Suprapubic skin (tissue), 4 donors: Measurements from ENCODE around the gene MMP3. TPM values are rescaled to one million over a fixed set of nuclear protein-coding genes. Genes with fewer than 3 reads are reported as not detected.

Experiments used
- DNase-seq, 2 donors: peaks; one replicate each; pipeline ENCODE4 v3.0.0-alpha.2; 2019; ENCODE audit warnings: low spot score in 2 of 2
- H3K27ac ChIP-seq: fragments of 200-600 bp; sonication (generic); one replicate; pipeline ENCODE4 v1.5.1; 2019
- H3K27me3 ChIP-seq: fragments of 200-600 bp; sonication (generic); one replicate; pipeline ENCODE4 v1.5.1; 2019
- H3K36me3 ChIP-seq: fragments of 200-600 bp; sonication (generic); one replicate; pipeline ENCODE4 v1.5.1; 2019
- H3K4me1 ChIP-seq: fragments of 200-600 bp; sonication (generic); one replicate; pipeline ENCODE4 v1.5.1; 2019
- H3K4me3 ChIP-seq: fragments of 200-600 bp; sonication (generic); one replicate; pipeline ENCODE4 v1.5.1; 2019; ENCODE audit warnings: mild to moderate bottlenecking
- H3K9me3 ChIP-seq: fragments of 200-600 bp; sonication (generic); one replicate; pipeline ENCODE4 v1.5.1; 2019
- EP300 ChIP-seq: sonication (generic); formaldehyde crosslinking; IDR thresholded peaks from one replicate; pipeline ENCODE4 v1.6.1; 2017; ENCODE audit warnings: antibody characterized with exemption
- POLR2A ChIP-seq, 2 donors: fragments of 450-650 bp; IDR thresholded peaks; one replicate each; pipeline ENCODE4 v1.6.1; 2017; ENCODE audit warnings: antibody characterized with exemption in 2 of 2, mild to moderate bottlenecking in 2 of 2, moderate library complexity in 2 of 2
- POLR2AphosphoS5 ChIP-seq, 3 donors: sonication (generic); formaldehyde crosslinking; IDR thresholded peaks; one replicate each; pipeline ENCODE4 v1.6.1; 2017; ENCODE audit warnings: antibody characterized with exemption in 3 of 3
- WGBS: methylation state at CpG from one replicate; pipeline ENCODE4 v1.1.5; 2018; 5-methylcytosine and 5-hydroxymethylcytosine counted together
- total RNA-seq, 4 donors: library from RNA; depleted of rRNA; stranded (reverse); fragments of >200 nt; gene quantifications; one replicate each; pipeline ENCODE4 v1.1.0, GENCODE V29; 2016
- TF ChIP-seq, protein P1 (sequence below), 2 donors: fragments of 200-600 bp in 1 of 2; fragments of 450-650 bp in 1 of 2; sonication (generic) in 1 of 2; IDR thresholded peaks; one replicate each; pipeline ENCODE4 v1.5.1; 2016 to 2019; ENCODE audit warnings: antibody characterized with exemption in 2 of 2, mild to moderate bottlenecking in 1 of 2, moderate library complexity in 1 of 2

Gene MMP3
- total RNA-seq, 4 donors from 2014 or later = 1.4 to 17.2 (median 4.6) TPM

DNA sequence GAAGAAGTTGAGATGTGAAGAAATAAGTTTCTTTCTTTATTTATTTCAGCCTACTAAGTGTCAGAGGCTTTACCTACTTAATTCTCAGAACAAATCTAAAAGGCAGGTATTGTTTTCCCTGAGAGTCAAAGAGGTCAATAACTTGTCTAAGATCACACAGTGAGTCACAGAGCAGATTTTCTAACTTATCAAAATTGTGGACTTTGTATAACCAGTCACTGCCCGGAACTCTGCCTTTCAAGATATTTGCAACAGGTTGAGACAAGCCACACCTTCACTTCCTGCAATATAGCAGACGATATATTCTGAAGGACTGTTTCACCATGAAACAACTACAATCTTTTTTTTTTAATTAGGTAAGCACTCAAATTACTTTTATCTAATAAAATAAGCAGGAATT is 10.5 kb upstream of the MMP3 start:
- no peak overlapping the region for H3K27ac ChIP-seq
- DNase-seq = no peak
- H3K4me1 ChIP-seq = peaks cover 6% of the 10 kb centered on the region
- 39% methylated on average over 2 of the region's 2 CpGs for WGBS
- H3K4me3 ChIP-seq = no peak overlapping the region
- no peaks in the 10 kb centered on the region for H3K27me3 ChIP-seq
- no peak for TF ChIP-seq EP300
- TF ChIP-seq, protein P1, sequence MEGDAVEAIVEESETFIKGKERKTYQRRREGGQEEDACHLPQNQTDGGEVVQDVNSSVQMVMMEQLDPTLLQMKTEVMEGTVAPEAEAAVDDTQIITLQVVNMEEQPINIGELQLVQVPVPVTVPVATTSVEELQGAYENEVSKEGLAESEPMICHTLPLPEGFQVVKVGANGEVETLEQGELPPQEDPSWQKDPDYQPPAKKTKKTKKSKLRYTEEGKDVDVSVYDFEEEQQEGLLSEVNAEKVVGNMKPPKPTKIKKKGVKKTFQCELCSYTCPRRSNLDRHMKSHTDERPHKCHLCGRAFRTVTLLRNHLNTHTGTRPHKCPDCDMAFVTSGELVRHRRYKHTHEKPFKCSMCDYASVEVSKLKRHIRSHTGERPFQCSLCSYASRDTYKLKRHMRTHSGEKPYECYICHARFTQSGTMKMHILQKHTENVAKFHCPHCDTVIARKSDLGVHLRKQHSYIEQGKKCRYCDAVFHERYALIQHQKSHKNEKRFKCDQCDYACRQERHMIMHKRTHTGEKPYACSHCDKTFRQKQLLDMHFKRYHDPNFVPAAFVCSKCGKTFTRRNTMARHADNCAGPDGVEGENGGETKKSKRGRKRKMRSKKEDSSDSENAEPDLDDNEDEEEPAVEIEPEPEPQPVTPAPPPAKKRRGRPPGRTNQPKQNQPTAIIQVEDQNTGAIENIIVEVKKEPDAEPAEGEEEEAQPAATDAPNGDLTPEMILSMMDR (IDR thresholded peaks at IDR 0.05) = no peak
- no peak for TF ChIP-seq POLR2A (IDR thresholded peaks at IDR 0.05)
- TF ChIP-seq POLR2AphosphoS5 (IDR thresholded peaks at IDR 0.05) = no peak
- H3K36me3 ChIP-seq = no peaks in the 10 kb centered on the region
- H3K9me3 ChIP-seq = no peaks in the 10 kb centered on the region

DNA sequence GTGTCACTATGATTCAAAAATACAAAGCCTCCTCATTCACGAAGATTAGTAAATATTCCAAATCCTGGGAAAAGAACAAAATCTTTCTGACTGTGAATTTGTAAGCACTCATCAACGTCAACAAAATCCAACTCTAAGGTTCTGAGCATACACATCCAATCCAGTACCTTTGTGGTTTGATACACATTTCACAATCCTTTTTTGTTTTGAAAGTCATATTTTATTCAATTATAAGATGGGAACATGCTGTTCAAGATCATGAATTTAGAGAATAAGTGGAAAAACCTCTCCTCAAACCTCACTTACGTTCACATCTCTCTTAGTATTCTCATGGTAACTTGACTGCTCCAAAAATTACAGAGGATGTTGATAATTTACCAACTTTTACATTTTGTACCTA is 9.6 kb upstream of the MMP3 start:
- WGBS = 85% methylated on average over 3 of the region's 3 CpGs
- DNase-seq = no peak
- H3K36me3 ChIP-seq = no peaks in the 10 kb centered on the region
- H3K27ac ChIP-seq = no peak overlapping the region
- peaks cover 6% of the 10 kb centered on the region for H3K4me1 ChIP-seq
- H3K9me3 ChIP-seq = no peaks in the 10 kb centered on the region
- TF ChIP-seq EP300 = no peak
- no peak for TF ChIP-seq POLR2AphosphoS5 (IDR thresholded peaks at IDR 0.05)
- no peak for TF ChIP-seq POLR2A (IDR thresholded peaks at IDR 0.05)
- TF ChIP-seq, protein P1 (IDR thresholded peaks at IDR 0.05) = no peak
- H3K4me3 ChIP-seq = no peak overlapping the region
- no peaks in the 10 kb centered on the region for H3K27me3 ChIP-seq

DNA sequence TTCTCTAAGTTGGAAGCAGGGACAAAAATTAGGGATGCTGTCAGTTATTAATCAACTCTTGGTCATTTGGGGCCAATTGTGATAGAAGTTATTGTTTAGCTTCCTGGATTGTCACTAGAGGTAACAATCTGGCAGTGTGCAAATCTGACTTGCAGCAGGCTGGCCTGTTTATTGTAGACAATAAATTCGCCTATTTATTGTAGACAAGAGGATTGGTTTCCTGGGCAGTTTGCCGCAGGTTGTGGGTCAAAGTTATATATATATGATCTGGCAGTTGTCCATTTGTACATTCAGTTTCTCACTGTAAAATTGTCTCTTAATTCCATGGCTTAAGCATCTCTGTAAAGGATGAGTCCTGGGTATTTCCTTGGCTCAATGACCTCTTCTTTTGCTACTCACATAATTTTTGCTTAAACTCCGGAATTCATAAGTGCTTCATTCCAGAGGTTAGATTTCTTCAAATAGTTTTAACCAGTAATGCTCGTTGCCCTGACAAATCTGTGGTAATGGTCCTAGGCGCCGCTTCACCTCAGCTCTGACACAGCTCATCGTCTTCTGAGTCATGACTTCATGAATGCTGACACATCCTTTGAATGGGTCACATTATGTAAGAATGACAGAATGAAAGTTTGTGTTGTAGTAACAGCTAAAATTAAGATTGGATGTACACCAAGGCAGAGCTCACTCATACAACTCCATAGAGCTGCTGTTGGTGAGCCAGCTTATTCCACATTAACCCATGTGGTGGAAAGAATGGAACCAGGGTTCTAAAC is 7.8 kb upstream of the MMP3 start:
- H3K27ac ChIP-seq = no peak overlapping the region
- TF ChIP-seq POLR2AphosphoS5 (IDR thresholded peaks at IDR 0.05) = no peak
- TF ChIP-seq, protein P1 (IDR thresholded peaks at IDR 0.05) = no peak
- TF ChIP-seq EP300 = no peak
- no peak for TF ChIP-seq POLR2A (IDR thresholded peaks at IDR 0.05)
- H3K4me1 ChIP-seq = peaks cover 6% of the 10 kb centered on the region
- 79% methylated on average over 7 of the region's 7 CpGs for WGBS
- H3K36me3 ChIP-seq = no peaks in the 10 kb centered on the region
- H3K9me3 ChIP-seq = no peaks in the 10 kb centered on the region
- DNase-seq = no peak
- H3K4me3 ChIP-seq = no peak overlapping the region
- peaks cover 3% of the 10 kb centered on the region for H3K27me3 ChIP-seq

DNA sequence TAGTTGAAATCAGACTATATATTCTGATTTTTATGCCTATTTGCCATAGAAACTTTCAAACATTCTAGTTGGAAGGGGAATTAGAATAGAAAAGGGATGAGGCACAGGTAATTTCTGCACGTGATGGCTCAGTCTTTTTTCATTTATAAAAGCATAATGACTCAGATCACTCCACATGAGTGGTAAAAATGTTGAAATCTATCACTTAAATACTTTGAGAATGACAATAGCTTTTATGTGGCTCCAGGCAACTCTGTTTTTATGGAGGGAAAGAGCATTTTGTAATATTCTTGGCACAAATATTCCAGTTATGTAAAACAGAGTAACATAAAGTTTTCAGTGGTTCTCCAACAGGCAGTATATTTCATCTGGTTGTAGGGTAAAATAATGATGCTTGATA is 5.9 kb upstream of the MMP3 start:
- WGBS = 21% methylated on average over 1 of the region's 1 CpG
- no peaks in the 10 kb centered on the region for H3K9me3 ChIP-seq
- peaks cover 5% of the 10 kb centered on the region for H3K4me1 ChIP-seq
- no peak for DNase-seq
- peaks cover 3% of the 10 kb centered on the region for H3K27me3 ChIP-seq
- no peaks in the 10 kb centered on the region for H3K36me3 ChIP-seq
- no peak for TF ChIP-seq POLR2A (IDR thresholded peaks at IDR 0.05)
- no peak for TF ChIP-seq EP300
- TF ChIP-seq, protein P1 (IDR thresholded peaks at IDR 0.05) = no peak
- TF ChIP-seq POLR2AphosphoS5 (IDR thresholded peaks at IDR 0.05) = no peak
- H3K4me3 ChIP-seq = no peak overlapping the region
- no peak overlapping the region for H3K27ac ChIP-seq

DNA sequence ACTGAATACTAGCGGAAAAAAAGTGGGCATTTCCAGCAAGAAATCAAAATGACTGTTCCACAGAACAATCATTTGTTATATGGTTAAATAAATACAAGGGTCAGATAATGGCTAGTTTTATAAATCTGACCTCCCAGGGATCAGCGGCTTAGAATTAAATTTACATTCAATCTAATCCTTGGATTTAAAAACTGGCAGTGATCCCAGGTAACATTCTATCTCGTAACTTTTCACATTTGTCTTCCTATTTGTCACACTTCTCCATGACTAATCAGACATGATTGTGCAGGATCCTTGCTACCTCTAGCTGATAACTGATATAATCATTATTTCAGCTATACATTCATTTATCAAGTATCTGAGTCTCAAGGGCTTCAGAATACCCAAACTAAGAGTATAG is 2.9 kb upstream of the MMP3 start:
- Histone ChIP-seq H3K36me3 (no peaks in the 10 kb centered on the region), H3K9me3 (no peaks in the 10 kb centered on the region), H3K27me3 (peaks cover 3% of the 10 kb centered on the region), H3K4me1 (no peaks in the 10 kb centered on the region), H3K4me3 (no peak overlapping the region), H3K27ac (no peak overlapping the region)
- TF ChIP-seq POLR2A (IDR thresholded peaks at IDR 0.05) = no peak
- no peak for DNase-seq
- WGBS = 55% methylated on average over 3 of the region's 3 CpGs
